ENCODE results near the gene KRTAP11-1.

Gene KRTAP11-1

DNA sequence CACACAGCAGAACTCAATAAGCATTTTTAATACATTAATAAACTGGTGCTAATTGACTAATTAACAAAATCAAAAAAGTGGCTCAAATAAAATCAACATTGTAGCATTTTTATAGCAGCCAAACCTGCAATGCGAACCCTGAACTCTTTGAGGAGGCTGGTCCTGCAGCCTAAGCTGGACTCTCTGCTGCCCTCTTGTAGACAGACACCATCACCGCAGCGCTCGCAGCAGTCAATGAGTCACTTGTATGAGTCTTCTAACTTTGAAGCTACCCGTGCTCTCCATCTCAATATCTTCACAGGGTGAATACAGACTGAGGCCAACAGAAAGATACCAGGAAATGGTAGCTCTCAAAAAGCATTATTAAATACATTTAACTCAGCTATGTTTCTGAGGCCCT is 42.1 kb downstream of the KRTAP11-1 start:
- H3K36me3 ChIP-seq (ENCODE audit: control insufficient read depth, insufficient read depth, low read length), result no peaks in the 10 kb centered on the region
- no peak for DNase-seq (ENCODE audit: extremely low read depth, insufficient read length)
- TF ChIP-seq, protein P1, sequence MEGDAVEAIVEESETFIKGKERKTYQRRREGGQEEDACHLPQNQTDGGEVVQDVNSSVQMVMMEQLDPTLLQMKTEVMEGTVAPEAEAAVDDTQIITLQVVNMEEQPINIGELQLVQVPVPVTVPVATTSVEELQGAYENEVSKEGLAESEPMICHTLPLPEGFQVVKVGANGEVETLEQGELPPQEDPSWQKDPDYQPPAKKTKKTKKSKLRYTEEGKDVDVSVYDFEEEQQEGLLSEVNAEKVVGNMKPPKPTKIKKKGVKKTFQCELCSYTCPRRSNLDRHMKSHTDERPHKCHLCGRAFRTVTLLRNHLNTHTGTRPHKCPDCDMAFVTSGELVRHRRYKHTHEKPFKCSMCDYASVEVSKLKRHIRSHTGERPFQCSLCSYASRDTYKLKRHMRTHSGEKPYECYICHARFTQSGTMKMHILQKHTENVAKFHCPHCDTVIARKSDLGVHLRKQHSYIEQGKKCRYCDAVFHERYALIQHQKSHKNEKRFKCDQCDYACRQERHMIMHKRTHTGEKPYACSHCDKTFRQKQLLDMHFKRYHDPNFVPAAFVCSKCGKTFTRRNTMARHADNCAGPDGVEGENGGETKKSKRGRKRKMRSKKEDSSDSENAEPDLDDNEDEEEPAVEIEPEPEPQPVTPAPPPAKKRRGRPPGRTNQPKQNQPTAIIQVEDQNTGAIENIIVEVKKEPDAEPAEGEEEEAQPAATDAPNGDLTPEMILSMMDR (IDR thresholded peaks at IDR 0.05; ENCODE audit: insufficient read depth, low read length, poor library complexity, severe bottlenecking), result peak; percentile 73
- H3K27me3 ChIP-seq (replicated peaks; ENCODE audit: control insufficient read depth, insufficient read depth, low read length), result no peaks in the 10 kb centered on the region
- no peak overlapping the region for H3K4me3 ChIP-seq (replicated peaks; ENCODE audit: low read depth, low read length)

DNA sequence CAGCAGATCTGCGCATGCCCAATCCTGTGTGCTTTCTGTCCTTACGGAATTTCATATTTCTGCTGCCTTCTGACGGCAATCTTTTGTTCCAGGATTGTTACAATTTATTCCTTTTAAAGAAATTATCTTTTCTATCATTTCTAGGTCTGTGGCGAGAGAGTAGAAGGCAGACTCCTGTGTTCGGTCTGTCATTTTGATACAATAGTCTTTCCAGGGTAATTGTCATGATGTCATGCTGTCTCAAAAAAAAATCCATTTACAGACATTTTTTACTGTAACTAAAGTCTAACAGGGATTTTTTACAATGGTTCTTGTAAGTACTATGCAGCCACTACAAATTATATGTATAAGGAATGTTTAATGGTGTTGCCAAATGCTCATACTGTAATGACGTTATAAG is 42.8 kb downstream of the KRTAP11-1 start:
- TF ChIP-seq, protein P1 (IDR thresholded peaks at IDR 0.05; ENCODE audit: insufficient read depth, low read length, poor library complexity, severe bottlenecking), result no peak

DNA sequence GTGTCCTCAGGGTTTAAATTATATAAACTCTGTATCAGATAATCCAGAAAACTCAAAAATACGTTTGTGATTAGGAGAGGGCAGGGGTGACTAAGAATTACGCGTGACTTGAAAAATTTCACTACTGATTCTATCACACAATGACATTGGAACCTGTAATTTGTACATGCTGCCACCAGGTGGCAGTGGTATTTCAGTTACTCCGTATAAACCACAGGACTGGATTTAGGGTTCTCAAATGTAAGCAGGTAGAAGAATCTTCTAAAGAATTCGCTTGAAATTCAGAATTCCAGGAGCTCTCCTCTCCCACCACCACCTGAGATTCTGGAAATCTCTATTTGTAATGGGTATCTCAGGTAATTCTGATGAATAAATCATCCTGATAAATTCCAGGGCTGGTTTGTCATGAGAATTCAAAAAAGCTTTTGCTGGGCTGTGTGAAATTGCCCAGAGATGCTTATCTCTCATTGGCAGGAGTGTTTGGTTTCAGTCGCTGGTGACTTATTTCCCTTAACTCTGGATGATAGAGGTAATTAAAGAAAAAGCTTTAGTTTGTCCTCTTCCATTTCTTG is 50.1 kb downstream of the KRTAP11-1 start:
- no peaks in the 10 kb centered on the region for H3K36me3 ChIP-seq (ENCODE audit: control insufficient read depth, insufficient read depth, low read length)
- H3K27me3 ChIP-seq (replicated peaks; ENCODE audit: control insufficient read depth, insufficient read depth, low read length), result no peaks in the 10 kb centered on the region
- DNase-seq (ENCODE audit: extremely low read depth, insufficient read length), result no peak
- TF ChIP-seq, protein P1 (IDR thresholded peaks at IDR 0.05; ENCODE audit: insufficient read depth, low read length, poor library complexity, severe bottlenecking), result peak; percentile 61
- H3K4me3 ChIP-seq (replicated peaks; ENCODE audit: low read depth, low read length), result no peak overlapping the region

More for the DNA sequence above, 42.8 kb downstream of the KRTAP11-1 start:
- H3K27me3 ChIP-seq (replicated peaks; ENCODE audit: control insufficient read depth, insufficient read depth, low read length), result no peaks in the 10 kb centered on the region
- DNase-seq (ENCODE audit: extremely low read depth, insufficient read length), result no peak
- no peak overlapping the region for H3K4me3 ChIP-seq (replicated peaks; ENCODE audit: low read depth, low read length)
- H3K36me3 ChIP-seq (ENCODE audit: control insufficient read depth, insufficient read depth, low read length), result no peaks in the 10 kb centered on the region

All from GM06990 (cell line).